GM19452 (cell line): ENCODE measurements around the gene CMTR2.

Experiments
- ATAC-seq: cut with Tn5 transposase; IDR thresholded peaks from one replicate; pipeline ENCODE4 v1.9.1; 2021; ENCODE audit not compliant: unreplicated experiment

The CMTR2 gene

DNA sequence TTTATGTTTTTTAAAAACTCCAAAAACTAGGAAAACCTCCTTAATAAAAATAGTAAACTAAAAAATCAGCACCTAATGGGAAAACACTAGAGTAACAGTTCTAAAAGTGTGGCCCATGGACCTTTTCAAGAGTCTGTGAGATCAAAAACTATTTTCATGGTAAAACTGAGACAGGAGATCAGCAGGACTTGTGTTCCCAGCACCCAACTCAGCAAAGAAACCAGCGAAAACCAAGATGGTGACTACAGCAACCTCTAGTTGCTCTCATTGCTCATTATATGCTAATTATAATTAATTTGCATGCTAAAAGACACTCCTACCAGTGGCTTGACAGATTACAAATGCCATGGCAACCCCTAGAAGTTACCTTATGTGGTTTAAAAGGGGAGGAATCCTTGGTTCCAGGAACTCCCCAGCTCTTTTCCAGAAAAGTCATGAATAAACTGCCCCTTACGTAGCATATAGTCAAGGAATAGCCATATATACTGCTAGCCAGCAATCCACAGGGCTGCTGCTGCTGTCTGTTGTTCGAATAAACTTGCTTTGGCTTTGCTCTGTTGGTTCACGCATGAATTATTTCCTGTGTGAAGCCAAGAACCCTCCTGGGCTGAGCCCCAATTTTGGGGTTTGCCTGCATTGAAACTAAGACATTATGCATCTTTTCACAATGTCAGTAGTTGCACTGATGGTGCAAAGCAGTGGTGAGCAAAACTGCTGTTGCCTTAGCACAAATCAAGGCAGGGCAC is 12.4 kb downstream of the CMTR2 start:
- no peak for ATAC-seq

DNA sequence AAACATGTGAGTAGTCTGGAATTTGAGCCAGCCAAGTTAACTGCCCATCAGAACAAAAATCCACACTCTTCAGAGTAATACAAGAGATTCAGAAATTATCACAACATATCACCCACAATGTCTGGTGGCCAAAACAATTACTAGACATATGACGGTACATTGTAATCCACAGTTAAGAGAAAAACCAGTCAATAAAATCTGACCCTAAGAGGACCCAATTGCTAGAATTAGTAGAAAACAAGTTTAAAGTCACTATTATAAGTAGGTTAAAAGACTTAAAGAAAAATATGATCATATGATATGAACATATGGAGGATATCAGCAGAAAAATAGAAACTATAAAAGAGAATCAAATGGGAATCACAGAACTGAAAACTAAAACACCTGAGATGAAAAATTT is 15.8 kb downstream of the CMTR2 start:
- ATAC-seq: no peak

- no peak for ATAC-seq
Measured at GRCh38 chr16:71264299-71264698, 24.9 kb downstream of the CMTR2 start.

- ATAC-seq: no peak
Measured at GRCh38 chr16:71263582-71263981, 25.6 kb downstream of the CMTR2 start.

GRCh38 chr16:71262391-71262790 is 26.8 kb downstream of the CMTR2 start:
- no peak for ATAC-seq

GRCh38 chr16:71260995-71261394 is 28.2 kb downstream of the CMTR2 start:
- no peak for ATAC-seq

DNA sequence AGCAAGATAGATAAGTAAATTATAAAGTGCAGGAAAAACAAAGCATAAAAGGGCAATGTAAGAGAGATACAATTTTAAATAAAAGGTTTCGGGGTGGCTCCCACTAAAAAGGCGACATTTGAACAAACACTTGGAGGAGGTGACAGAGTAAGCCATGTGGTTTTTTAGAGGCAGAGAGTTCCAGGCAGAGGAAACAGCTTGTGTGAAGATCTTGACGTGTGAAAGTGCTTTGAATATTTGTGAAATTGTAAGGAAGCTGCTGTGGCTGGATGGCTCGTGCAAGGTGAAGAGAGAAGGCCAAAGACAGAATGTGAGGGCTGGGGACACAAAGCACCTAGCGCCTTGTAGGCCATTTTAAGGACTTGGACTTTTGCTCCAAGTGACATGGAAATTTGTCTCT is 30.1 kb downstream of the CMTR2 start:
- no peak for ATAC-seq

GRCh38 chr16:71258372-71258771 is 30.8 kb downstream of the CMTR2 start:
- ATAC-seq: no peak

GRCh38 chr16:71257768-71258167 is 31.4 kb downstream of the CMTR2 start:
- ATAC-seq: no peak

- no peak for ATAC-seq
Measured at GRCh38 chr16:71255721-71256120, 33.5 kb downstream of the CMTR2 start.

GRCh38 chr16:71254832-71255525 is 34.2 kb downstream of the CMTR2 start:
- no peak for ATAC-seq

- no peak for ATAC-seq
Measured at GRCh38 chr16:71250461-71251235, 38.6 kb downstream of the CMTR2 start.

DNA sequence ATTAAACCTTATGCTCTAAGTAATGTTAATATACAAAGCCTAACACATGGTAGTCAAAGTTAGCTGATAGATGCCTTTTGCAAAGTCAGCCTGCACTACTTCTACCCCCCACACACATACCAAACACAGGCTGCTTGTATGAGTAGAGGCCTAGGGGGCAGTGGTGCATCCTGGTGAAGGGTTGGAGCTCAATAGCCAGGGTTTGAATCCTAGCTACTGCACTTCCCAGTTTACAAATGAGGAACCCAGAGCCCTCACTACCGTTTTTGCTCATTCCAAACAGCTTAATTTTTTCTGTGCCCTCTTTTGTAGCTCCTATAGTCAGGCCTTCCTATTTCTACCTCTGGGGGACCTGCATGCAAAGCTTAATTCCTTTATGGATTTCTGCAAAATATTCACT is 39.8 kb downstream of the CMTR2 start:
- no peak for ATAC-seq

DNA sequence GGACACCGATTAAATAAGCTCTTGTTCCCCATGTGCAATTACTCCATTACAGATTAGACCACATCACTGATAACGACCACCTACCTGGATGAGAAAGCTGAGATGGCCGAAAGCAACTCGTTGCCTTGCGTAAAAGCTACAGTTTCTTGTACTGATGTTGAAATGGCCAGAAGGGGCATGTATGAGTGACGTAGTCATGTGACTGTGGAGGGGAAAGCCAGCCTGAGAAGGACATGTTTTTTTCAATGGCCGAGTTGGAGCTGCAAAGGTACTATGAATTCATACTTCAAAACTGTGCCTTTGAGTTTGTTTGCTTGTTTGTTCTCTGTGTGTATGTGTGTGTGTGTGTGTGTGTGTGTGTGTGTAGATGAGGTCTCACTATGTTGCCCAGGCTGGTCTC is 41.7 kb downstream of the CMTR2 start:
- ATAC-seq: no peak

GRCh38 chr16:71246309-71246708 is 42.9 kb downstream of the CMTR2 start:
- ATAC-seq: no peak

- no peak for ATAC-seq
Measured at GRCh38 chr16:71244521-71244920, 44.7 kb downstream of the CMTR2 start.

GRCh38 chr16:71242601-71243000 is 46.6 kb downstream of the CMTR2 start:
- no peak for ATAC-seq

- ATAC-seq: no peak
Measured at GRCh38 chr16:71242036-71242435, 47.2 kb downstream of the CMTR2 start.
